Cardiac fibroblast (primary cell): Measurements from ENCODE around the gene ATP11A.
A peak's percentile ranks its signal among the peaks of the same experiment; 100 is the strongest.

Source experiments
- DNase-seq, 2 donors: peaks; one replicate each; pipeline versions ENCODE4 v3.0.0 to v3.0.0-alpha.2; 2010; ENCODE audit warnings: low read depth in 2 of 2
- H3K4me3 ChIP-seq, 2 donors: replicated peaks in 1 of 2; 1 replicate in 1 of 2; 2 replicates in 1 of 2; pipeline ENCODE4 v1.5.1; 2011; ENCODE audit warnings: low read depth in 2 of 2, low read length in 2 of 2, mild to moderate bottlenecking in 2 of 2, moderate library complexity in 1 of 2
- CTCF ChIP-seq: IDR thresholded peaks from one replicate; pipeline ENCODE4 v1.5.1; 2011; ENCODE audit warnings: low read depth, mild to moderate bottlenecking, low read length, inconsistent platforms

Gene ATP11A

GRCh38 chr13:112893570-112894422 lies 204.0 kb downstream of the ATP11A start:
- H3K4me3 ChIP-seq = no peak overlapping the region
- TF ChIP-seq CTCF = no peak
- DNase-seq = peak; percentile 22

DNA sequence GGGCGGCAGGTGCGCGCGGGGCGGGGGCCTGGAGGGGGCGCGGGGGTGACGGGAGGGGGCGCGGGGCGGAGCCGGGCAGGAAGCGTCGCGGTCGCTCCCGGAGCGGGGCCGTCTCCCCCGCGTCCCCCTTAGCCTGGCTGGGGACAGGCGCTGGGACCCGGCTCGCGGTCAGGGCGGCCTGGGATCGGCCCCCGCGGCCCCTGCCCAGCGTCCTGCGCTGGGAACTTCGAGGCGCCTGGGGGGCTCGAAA lies 204.5 kb downstream of the ATP11A start:
- TF ChIP-seq CTCF = no peak
- no peak for DNase-seq
- no peak overlapping the region for H3K4me3 ChIP-seq

GRCh38 chr13:112894673-112895481 lies 205.0 kb downstream of the ATP11A start:
- no peak for TF ChIP-seq CTCF
- H3K4me3 ChIP-seq = no peak overlapping the region
- DNase-seq = no peak

DNA sequence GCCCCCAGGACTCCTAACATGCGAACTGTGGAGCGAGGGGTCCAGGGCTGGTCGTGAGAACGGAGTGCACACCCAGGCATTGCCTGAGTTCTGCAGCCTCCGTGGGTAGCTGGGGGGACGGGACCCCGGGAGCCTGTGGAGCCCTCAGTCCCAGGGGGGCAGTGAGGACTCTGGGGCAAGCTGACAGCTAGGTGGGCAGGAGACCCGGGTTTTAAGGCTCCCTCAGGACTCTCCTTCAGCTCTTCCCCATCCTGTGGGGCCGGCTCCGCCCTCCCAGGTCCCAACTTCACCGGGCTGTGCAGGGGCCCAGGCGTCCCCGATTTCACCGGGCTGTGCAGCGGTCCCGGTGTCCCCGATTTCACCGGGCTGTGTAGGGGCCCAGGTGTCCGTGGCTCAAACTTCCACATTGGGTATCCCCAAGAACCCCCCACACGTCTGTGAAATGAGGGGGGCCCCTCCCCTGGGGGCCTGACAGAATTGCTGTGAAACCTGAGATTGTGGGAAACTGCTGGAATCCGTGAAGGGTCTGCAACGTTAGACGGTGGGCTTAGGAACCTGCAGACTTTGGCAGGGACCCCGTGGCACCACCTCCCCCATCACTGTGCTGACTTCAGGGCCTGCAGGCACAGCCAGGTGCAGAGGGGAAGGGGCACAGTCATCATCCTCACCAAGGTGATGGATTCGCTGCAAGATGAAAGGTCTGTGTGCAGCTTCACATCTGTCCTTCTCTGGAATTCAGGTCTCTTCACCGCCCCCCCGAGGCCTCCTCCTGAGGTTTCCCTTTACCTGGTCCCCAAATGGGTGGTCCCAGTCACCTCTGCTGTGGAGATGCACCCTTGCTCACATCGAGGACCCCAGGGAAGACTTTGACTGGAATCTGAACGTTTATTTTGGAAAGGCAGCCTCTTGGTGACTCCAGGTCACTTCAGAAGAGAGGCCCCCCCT lies 206.0 kb downstream of the ATP11A start:
- no peak for DNase-seq
- TF ChIP-seq CTCF = no peak
- H3K4me3 ChIP-seq = no peak overlapping the region

DNA sequence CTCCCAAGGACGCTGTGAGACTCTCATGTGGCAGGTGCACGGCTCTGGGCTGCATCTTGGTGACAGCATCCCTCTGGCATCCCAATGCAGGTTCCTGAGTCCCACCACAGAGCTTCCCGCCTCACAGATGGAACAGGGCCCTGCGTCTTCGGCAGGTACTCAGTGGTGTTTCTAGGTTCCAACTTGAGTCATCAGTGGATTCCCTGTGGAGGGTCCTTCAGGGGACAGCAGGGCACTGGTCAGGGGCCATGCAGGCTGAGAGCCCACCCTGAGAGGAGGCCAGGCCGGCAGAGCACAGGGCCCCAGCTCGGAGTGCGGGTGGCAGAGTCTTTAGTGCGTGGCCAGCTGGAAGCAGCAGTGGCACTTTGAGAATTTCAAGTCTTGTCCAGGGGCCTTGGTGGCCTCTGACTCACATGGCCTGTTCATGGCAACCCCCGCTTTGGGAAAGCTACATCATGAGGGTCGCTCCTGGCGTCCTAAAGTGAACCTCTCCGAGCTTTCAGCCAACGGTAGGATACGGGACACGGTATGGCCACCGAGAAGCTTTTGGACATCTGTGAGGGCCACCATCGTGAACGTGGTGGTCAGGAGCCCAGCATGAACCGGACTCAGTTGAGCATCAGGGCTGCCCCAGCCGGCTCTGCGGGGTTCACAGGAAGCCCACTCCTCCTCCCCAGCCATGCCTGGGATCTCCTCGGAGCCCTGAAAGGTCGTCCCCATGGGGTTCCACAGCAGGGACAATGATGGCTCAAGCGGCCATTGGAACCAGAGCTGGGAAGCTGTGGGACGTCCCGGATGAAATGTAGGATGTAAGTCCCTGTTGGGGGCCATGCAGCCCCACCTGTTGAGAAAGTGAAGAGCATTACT lies 207.1 kb downstream of the ATP11A start:
- H3K4me3 ChIP-seq = no peak overlapping the region
- TF ChIP-seq CTCF = no peak
- no peak for DNase-seq

GRCh38 chr13:112897603-112897955 lies 207.7 kb downstream of the ATP11A start:
- H3K4me3 ChIP-seq = no peak overlapping the region
- TF ChIP-seq CTCF = no peak
- no peak for DNase-seq
